Cardiac fibroblast (primary cell): ENCODE data around the gene CDCP1.

Experiments used
- DNase-seq, 2 donors: peaks; one replicate each; pipeline versions ENCODE4 v3.0.0 to v3.0.0-alpha.2; 2010; ENCODE audit warnings: low read depth in 2 of 2
- H3K4me3 ChIP-seq, 2 donors: replicated peaks in 1 of 2; 1 replicate in 1 of 2; 2 replicates in 1 of 2; pipeline ENCODE4 v1.5.1; 2011; ENCODE audit warnings: low read depth in 2 of 2, low read length in 2 of 2, mild to moderate bottlenecking in 2 of 2, moderate library complexity in 1 of 2
- CTCF ChIP-seq: IDR thresholded peaks from one replicate; pipeline ENCODE4 v1.5.1; 2011; ENCODE audit warnings: low read depth, mild to moderate bottlenecking, low read length, inconsistent platforms

CDCP1 gene

GRCh38 chr3:45145681-45146614 lies at the start of gene CDCP1:
Gene CDCP1, minus strand, starts transcription at chr3:45146378. Its CDS starts 91 bp downstream, at chr3:45146287.
- TF ChIP-seq CTCF = no peak
- peak within 1 kb of the TSS; percentile 60 to 67 for H3K4me3 ChIP-seq
- peak in 1 of 2 donors; percentile 17 for DNase-seq

GRCh38 chr3:45194791-45195190 lies 48.6 kb upstream of the CDCP1 start:
- DNase-seq = no peak
- TF ChIP-seq CTCF = no peak
- no peak overlapping the region for H3K4me3 ChIP-seq

GRCh38 chr3:45191924-45192417 lies 45.8 kb upstream of the CDCP1 start:
- TF ChIP-seq CTCF = no peak
- H3K4me3 ChIP-seq = no peak overlapping the region

GRCh38 chr3:45191424-45191823 lies 45.2 kb upstream of the CDCP1 start:
- H3K4me3 ChIP-seq = no peak overlapping the region
- TF ChIP-seq CTCF = no peak
- no peak for DNase-seq

More at GRCh38 chr3:45191924-45192417, 45.8 kb upstream of the CDCP1 start:
- DNase-seq = no peak

- no peak overlapping the region for H3K4me3 ChIP-seq
- no peak for TF ChIP-seq CTCF
- no peak for DNase-seq
Measured at GRCh38 chr3:45188719-45189659, 42.8 kb upstream of the CDCP1 start.

GRCh38 chr3:45187694-45188141 lies 41.5 kb upstream of the CDCP1 start:
- no peak for TF ChIP-seq CTCF
- DNase-seq = no peak
- no peak overlapping the region for H3K4me3 ChIP-seq
